Fibroblast of mammary gland (primary cell): Measurements from ENCODE around the gene SCAND1.

ENCODE experiments used
- DNase-seq: peaks from one replicate; pipeline ENCODE4 v3.0.0-alpha.2; 2010; ENCODE audit warnings: low read depth
- H3K4me3 ChIP-seq: 2 replicates; pipeline ENCODE4 v1.5.1; 2011; ENCODE audit warnings: low read depth, mild to moderate bottlenecking, low read length, moderate library complexity; ENCODE audit not compliant: control insufficient read depth
- TF ChIP-seq, protein P1 (sequence below): conservative IDR thresholded peaks from 2 replicates; pipeline ENCODE4 v1.5.1; 2011; ENCODE audit warnings: low read depth, low read length, inconsistent platforms; ENCODE audit not compliant: control insufficient read depth, insufficient read depth

Gene SCAND1

GRCh38 chr20:35988910-35989463 lies 34.7 kb upstream of the SCAND1 start:
- TF ChIP-seq, protein P1, sequence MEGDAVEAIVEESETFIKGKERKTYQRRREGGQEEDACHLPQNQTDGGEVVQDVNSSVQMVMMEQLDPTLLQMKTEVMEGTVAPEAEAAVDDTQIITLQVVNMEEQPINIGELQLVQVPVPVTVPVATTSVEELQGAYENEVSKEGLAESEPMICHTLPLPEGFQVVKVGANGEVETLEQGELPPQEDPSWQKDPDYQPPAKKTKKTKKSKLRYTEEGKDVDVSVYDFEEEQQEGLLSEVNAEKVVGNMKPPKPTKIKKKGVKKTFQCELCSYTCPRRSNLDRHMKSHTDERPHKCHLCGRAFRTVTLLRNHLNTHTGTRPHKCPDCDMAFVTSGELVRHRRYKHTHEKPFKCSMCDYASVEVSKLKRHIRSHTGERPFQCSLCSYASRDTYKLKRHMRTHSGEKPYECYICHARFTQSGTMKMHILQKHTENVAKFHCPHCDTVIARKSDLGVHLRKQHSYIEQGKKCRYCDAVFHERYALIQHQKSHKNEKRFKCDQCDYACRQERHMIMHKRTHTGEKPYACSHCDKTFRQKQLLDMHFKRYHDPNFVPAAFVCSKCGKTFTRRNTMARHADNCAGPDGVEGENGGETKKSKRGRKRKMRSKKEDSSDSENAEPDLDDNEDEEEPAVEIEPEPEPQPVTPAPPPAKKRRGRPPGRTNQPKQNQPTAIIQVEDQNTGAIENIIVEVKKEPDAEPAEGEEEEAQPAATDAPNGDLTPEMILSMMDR, result no peak
- no peak overlapping the region for H3K4me3 ChIP-seq
- DNase-seq, result peak; percentile 36

GRCh38 chr20:35985806-35986205 lies 31.5 kb upstream of the SCAND1 start:
- H3K4me3 ChIP-seq, result no peak overlapping the region
- no peak for DNase-seq
- TF ChIP-seq, protein P1, result no peak

DNA sequence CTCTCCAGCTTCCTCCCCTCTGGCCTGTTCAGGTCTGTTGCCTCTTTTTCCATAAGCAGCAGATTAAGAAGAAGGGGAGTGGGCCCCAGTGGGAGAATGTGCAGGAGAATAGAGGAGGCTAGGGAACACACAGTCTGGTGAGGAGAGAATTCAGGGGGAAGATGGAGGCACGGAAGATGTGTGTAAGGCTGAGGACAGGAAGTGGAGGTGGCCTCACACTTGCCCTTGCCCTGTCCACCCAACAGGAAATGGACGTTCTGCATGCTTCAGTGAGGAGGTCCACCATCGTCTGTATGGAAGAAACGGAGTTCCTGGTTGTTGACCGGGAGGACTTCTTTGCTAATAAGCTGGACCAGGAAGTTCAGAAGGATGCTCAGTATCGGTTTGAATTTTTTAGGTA lies 30.1 kb upstream of the SCAND1 start:
- TF ChIP-seq, protein P1, result no peak

GRCh38 chr20:35981969-35982368 lies 27.7 kb upstream of the SCAND1 start:
- DNase-seq, result no peak
- H3K4me3 ChIP-seq, result no peak overlapping the region
- TF ChIP-seq, protein P1, result no peak

More for the DNA sequence above, 30.1 kb upstream of the SCAND1 start:
- no peak for DNase-seq
- no peak overlapping the region for H3K4me3 ChIP-seq

DNA sequence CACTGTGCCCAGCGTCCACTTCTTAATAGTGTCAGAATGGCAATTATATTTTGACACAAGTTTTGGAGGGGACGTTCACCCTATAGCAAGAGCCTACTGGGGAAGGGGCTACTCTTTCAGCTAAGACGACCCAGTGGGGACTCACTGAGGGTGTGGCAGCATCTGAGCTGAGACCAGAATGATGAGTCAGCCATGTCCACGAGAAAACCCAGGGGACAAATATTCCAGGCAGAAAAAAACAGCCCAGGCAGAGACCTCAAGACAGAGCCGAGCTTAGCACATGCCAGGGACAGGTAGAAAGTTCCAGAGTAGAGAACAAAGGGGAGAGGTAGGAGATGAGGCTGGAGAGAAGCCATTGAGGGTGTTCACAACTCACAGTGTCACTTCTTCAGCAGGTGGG lies 25.2 kb upstream of the SCAND1 start:
- DNase-seq, result peak; percentile 33
- H3K4me3 ChIP-seq, result no peak overlapping the region
- TF ChIP-seq, protein P1, result no peak

DNA sequence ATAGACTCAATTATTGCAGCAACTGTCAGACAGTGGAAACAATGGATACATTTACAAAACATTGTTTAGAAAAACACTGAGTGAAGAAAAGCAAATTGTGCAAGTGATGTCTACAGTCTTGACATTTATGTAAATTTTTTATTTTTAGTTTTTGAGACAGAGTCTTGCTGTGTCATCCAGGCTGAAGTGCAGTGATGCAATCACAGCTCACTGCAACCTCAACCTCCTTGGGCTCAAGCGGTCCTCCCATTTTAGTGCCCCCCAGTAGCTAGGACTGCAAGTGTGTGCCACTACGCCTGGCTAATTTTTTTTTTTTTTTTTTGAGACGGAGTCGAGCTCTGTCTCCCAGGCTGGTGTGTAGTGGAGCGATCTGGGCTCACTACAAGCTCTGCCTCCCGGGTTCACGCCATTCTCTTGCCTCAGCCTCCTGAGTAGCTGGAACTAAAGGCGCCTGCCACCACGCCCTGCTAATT lies 23.8 kb upstream of the SCAND1 start:
- no peak overlapping the region for H3K4me3 ChIP-seq
- TF ChIP-seq, protein P1, result no peak

More for the DNA sequence above, 23.8 kb upstream of the SCAND1 start:
- DNase-seq, result peak; percentile 26
